ENCODE measurements around the gene CSF3R.

Gene CSF3R

GRCh38 chr1:36442337-36442736, 40.4 kb downstream of the CSF3R start:
- DNase-seq, result no peak
- Histone ChIP-seq H3K27ac (no peak overlapping the region), H3K27me3 (replicated peaks) (no peaks in the 10 kb centered on the region), H3K4me3 (ENCODE audit: low read depth, low read length) (no peak overlapping the region), H3K36me3 (replicated peaks) (no peaks in the 10 kb centered on the region)
- TF ChIP-seq, protein P1, sequence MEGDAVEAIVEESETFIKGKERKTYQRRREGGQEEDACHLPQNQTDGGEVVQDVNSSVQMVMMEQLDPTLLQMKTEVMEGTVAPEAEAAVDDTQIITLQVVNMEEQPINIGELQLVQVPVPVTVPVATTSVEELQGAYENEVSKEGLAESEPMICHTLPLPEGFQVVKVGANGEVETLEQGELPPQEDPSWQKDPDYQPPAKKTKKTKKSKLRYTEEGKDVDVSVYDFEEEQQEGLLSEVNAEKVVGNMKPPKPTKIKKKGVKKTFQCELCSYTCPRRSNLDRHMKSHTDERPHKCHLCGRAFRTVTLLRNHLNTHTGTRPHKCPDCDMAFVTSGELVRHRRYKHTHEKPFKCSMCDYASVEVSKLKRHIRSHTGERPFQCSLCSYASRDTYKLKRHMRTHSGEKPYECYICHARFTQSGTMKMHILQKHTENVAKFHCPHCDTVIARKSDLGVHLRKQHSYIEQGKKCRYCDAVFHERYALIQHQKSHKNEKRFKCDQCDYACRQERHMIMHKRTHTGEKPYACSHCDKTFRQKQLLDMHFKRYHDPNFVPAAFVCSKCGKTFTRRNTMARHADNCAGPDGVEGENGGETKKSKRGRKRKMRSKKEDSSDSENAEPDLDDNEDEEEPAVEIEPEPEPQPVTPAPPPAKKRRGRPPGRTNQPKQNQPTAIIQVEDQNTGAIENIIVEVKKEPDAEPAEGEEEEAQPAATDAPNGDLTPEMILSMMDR (IDR thresholded peaks at IDR 0.05; ENCODE audit: low read depth, low read length, missing control alignments), result no peak
- in situ Hi-C loops (cut with HindIII; ENCODE audit: low pct_ligation_motif_present, low sequenced_read_pairs), result no loop called here

DNA sequence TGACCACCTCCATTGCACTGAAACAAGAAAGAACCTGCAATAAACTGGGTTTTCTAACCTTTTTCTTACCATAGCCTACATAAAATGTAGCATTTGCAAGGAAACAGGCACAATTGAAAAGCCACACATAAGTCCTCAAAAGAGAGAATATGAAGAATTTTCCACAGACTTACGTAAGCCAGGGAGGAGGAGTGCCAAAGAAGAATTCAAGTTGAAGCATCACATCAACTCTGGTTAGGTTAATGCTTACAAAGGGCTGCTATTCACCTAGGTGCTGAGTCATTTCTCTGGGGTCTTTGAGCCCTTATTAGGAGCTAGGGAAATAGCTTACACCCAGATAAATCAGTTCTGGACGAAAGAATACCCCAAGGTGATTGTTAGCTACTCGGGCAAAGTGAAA, 42.1 kb downstream of the CSF3R start:
- no peak for DNase-seq
- Histone ChIP-seq H3K36me3 (replicated peaks) (no peaks in the 10 kb centered on the region), H3K4me3 (ENCODE audit: low read depth, low read length) (no peak overlapping the region), H3K27ac (no peak overlapping the region), H3K27me3 (replicated peaks) (no peaks in the 10 kb centered on the region)
- in situ Hi-C loops (cut with HindIII; ENCODE audit: low pct_ligation_motif_present, low sequenced_read_pairs), result no loop called here
- TF ChIP-seq, protein P1 (IDR thresholded peaks at IDR 0.05; ENCODE audit: low read depth, low read length, missing control alignments), result no peak

DNA sequence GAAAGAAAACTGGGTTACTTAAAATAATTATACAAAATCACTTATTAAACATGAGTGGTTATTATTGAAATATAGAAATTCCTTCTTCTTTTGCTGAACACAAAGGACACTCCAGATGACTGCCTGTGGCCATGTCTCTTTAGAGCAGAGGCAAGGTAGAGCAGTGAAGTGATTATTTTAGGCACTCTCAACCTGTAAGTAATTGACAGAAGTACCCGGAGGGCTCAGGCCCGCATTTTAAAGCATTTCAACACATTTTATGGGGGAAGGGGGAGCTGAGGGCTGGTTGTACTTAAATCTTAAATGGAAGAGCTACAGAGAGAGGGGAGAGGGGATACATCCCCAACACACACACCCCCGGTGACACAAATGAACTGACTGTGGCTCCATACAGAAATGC, 42.7 kb downstream of the CSF3R start:
- no peak overlapping the region for H3K4me3 ChIP-seq (ENCODE audit: low read depth, low read length)
- DNase-seq, result no peak
- H3K27ac ChIP-seq, result no peak overlapping the region
- H3K36me3 ChIP-seq (replicated peaks), result no peaks in the 10 kb centered on the region
- in situ Hi-C loops (cut with HindIII; ENCODE audit: low pct_ligation_motif_present, low sequenced_read_pairs), result no loop called here
- TF ChIP-seq, protein P1 (IDR thresholded peaks at IDR 0.05; ENCODE audit: low read depth, low read length, missing control alignments), result no peak
- no peaks in the 10 kb centered on the region for H3K27me3 ChIP-seq (replicated peaks)

- Histone ChIP-seq H3K4me3 (ENCODE audit: low read depth, low read length) (no peak overlapping the region), H3K36me3 (replicated peaks) (no peaks in the 10 kb centered on the region), H3K27me3 (replicated peaks) (no peaks in the 10 kb centered on the region), H3K27ac (no peak overlapping the region)
- in situ Hi-C loops (cut with HindIII; ENCODE audit: low pct_ligation_motif_present, low sequenced_read_pairs), result no loop called here
- TF ChIP-seq, protein P1 (IDR thresholded peaks at IDR 0.05; ENCODE audit: low read depth, low read length, missing control alignments), result no peak
- DNase-seq, result no peak
These were observed 44.0 kb downstream of the CSF3R start for GRCh38 chr1:36438715-36439114.

DNA sequence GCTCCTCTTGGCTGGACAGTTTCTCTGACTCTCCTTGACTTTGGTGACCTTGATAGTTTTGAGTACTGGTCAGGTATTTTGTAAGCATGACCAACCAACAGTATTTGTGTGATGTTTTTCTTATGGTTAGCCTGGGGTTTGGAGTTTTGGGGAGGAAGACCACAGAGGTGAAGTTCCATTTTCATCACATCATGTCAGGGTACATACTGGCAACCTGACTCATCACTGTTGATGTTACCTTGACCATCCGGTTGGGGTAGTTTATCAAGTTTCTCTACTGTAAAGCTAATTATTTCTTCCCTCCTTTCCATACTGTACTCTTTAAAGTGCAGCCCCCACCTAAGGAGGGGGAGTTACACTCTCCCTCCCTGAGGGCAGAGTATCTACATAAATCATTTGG, 45.9 kb downstream of the CSF3R start:
- no peak overlapping the region for H3K27ac ChIP-seq
- no peaks in the 10 kb centered on the region for H3K27me3 ChIP-seq (replicated peaks)
- TF ChIP-seq, protein P1 (IDR thresholded peaks at IDR 0.05; ENCODE audit: low read depth, low read length, missing control alignments), result no peak
- H3K4me3 ChIP-seq (ENCODE audit: low read depth, low read length), result no peak overlapping the region
- H3K36me3 ChIP-seq (replicated peaks), result no peaks in the 10 kb centered on the region
- in situ Hi-C loops (cut with HindIII; ENCODE audit: low pct_ligation_motif_present, low sequenced_read_pairs), result no loop called here
- no peak for DNase-seq

DNA sequence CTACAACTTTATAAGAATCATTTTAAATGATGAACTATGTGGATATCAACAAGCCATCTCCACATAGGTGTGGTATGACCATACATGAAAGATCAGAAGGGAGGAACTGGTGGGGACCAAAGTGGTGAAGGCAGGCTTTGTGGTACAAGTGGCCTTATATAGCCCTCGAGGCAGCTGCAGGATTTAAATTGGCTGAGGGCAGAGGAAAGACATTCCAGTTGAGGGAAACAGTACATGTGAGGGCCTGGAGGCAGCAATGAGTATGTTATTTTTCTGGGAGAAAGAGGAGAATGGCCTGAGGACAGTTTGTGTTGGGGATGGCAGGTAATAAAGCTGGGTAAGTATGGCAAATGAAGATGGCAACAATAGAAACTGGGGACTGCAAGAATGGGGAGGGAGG, 49.6 kb downstream of the CSF3R start:
- no peak overlapping the region for H3K27ac ChIP-seq
- no peaks in the 10 kb centered on the region for H3K36me3 ChIP-seq (replicated peaks)
- no peak for DNase-seq
- in situ Hi-C loops (cut with HindIII; ENCODE audit: low pct_ligation_motif_present, low sequenced_read_pairs), result no loop called here
- H3K4me3 ChIP-seq (ENCODE audit: low read depth, low read length), result no peak overlapping the region
- no peaks in the 10 kb centered on the region for H3K27me3 ChIP-seq (replicated peaks)
- TF ChIP-seq, protein P1 (IDR thresholded peaks at IDR 0.05; ENCODE audit: low read depth, low read length, missing control alignments), result no peak
